NCI-H2029 treated with DMSO at 0.1 percent for 48 hours (cell line): ENCODE measurements around the gene POLRMT.
"Not testable (repeated sequence)": the region's sequence is repeated elsewhere in the genome, so short reads cannot be mapped to it uniquely, and the experiment has no call there.

Source experiments
- DNase-seq: peaks from one replicate; lab custom pipeline; 2025; lab: John Stamatoyannopoulos, UW

Gene POLRMT

DNA sequence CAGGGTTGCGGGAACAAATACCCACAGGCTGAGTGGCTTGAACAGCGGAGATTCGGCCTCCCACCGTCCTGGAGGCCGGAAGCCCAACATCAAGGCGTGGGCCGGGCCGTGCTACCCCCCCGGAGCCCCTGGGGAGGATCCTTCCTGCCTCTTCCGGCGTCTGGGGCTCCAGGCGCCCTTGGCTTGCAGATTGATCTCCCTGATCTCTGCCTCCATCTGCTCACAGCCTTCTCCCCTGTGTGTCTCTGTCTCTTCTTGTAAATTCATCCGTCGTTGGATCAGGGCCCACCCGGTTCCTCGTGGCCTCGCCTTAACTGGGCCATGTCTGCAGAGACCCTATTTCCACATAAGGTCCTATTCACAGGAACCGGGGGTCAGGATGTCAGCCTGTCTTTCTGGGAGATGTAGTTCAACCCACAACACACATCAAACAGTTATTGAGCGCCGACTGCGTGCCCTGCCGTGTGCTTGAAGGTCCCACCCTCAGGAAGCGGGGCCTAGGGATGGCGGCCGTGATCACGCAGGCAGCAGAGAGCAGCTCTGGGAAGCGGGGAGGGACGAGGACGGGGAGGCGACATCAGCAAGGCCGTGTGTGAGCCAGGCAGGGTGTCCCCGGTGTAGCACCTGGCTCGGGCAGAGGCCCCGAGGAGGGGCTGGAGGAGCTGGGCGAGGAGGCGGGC is 22.4 kb downstream of the POLRMT start:
- no peak for DNase-seq

DNA sequence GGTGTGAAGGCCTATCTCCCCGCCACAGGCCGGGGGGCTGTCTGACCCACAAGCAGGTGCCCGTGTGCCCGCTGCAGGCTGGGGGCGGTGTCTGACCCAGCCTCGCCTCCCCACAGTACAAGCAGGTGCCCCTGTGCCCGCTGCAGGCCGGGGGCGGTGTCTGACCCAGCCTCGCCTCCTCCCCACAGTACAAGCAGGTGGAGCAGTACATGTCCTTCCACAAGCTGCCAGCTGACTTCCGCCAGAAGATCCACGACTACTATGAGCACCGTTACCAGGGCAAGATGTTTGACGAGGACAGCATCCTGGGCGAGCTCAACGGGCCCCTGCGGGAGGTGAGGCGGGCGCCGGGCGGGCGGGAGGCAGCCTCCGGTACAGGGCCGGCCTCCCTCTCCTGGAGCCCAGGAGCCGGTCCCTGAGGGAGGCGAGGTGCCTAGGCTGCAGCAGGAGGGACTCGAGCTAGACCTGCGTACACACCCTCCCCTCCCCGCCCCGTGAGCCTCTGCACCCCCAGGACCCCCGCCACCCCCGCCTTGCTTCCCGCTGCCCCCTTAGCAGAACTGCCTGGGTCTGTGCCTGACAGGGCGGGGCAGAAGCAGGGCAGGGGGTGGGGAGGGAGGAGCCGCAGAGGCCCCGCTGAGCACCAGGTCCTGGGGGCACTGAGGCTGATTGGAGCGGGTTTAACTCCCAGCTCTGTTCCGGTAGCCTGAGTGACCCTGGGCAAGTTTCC is 23.1 kb downstream of the POLRMT start:
- DNase-seq: no peak

DNA sequence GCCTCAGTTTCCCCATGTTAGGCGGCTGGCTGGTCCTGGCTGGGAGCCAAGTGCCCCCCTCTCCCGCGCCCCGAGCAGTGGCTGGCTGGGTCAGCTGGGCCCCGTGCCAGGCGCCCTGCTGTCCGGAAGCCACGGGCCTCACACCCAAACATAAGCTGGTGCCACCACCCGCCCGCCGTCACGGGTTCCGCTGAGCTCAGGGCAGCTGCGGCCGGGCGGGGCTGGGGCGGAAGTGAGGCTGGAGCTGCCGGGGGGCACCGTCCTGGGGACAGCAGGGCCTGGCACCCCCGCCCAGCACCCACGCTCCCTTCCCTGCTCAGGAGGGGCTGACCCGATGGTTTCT is 24.4 kb downstream of the POLRMT start:
- no peak for DNase-seq

DNA sequence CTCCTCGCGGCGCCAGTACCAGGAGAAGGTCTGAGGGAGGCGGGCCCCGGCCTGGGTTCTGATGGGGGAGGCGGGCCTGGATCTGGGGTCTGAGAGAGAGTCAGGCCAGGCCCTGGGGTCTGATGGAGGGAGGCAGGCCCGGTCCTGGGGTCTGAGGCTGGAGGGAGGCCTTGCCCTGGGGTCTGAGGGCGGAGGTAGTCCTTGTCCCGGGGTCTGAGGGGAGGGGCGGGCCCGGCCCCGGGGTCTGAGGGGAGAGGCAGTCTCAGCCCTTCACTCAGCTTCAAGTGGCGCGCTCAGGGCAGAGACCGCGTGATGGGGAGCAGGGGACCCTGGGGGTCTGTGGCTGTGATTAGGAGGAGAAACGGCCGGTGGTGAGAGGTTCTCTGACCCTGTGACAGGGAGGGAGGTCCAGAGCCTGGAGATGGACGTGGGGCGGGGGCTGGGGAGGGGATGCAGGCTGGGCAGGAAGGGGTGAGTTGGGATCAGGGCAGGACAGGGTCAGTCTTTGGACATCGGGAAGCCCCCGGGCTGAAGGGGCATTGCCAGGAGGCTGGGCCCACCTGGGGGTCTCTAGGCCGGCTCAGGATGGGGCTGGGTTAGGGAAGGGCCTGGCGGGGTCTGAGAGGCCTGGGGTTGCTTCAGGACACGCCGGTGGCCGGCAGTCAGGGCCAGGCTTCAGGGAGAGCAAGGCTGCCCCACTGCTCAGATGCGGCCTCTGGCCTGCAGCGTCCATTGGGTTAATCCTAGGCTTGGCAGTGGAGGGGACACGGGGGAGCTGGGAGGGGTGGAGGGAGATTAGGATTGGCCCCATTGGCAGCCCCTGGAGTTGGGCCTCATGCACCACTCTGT is 25.0 kb downstream of the POLRMT start:
- DNase-seq: no peak

DNA sequence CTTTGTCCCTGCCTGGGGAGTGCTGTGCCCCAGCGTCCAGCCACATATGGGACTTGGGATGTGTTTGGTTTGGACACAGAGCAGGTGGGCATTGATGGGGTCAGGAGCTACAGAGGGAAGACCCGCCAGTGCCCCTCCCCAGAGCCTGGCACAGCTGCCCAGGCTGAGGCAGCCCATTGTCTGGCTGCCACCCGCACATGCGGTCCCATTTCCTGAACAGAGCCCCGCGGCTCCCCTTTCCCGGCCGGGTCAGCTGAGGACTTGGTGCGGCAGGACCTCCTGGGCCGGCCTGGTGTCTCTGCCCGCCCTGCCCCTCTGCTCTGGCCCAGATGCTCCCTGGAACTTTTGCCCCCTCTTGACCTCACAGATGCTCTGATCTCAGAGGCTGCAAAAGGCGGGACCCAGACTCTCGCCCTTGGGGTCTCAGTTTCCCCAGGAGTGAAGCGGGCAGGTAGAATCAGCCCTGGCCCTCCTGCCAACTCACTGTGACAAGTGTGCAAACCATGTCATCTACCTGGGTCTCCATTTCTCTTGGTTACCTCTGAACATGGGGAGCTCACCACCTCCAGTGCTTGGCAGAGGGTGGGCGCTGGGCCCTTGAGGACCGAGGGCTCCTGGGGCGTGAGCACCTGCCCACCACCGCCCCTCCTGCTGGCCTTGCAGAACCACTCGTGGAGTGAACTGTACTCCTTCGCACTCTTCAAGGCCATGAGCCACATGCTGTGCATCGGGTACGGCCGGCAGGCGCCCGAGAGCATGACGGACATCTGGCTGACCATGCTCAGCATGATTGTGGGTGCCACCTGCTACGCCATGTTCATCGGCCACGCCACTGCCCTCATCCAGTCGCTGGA is 25.8 kb downstream of the POLRMT start:
- no peak for DNase-seq

DNA sequence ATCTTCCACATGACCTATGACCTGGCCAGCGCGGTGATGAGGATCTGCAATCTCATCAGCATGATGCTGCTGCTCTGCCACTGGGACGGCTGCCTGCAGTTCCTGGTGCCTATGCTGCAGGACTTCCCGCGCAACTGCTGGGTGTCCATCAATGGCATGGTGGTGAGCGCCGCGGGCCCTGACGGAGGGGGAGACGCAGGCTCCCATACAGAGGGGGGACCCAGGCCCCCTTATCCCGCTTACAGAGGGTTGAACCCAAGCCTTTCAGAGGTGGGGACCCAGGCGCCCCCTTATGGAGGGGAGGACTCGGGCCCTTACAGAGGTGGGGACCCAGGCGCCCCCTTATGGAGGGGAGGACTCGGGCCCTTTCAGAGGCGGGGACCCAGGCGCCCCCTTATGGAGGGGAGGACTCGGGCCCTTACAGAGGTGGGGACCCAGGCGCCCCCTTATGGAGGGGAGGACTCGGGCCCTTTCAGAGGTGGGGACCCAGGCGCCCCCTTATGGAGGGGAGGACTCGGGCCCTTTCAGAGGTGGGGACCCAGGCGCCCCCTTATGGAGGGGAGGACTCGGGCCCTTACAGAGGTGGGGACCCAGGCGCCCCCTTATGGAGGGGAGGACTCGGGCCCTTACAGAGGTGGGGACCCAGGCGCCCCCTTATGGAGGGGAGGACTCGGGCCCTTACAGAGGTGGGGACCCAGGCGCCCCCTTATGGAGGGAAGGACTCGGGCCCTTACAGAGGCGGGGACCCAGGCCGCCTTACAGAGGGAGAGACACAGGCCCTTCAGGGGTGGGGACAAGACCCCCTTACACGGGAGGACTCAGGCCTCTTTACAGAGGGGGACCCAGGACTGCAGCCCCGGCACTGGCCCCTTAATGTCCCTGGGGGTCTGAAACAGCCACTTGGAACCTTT is 28.0 kb downstream of the POLRMT start:
- not testable (repeated sequence) for DNase-seq

DNA sequence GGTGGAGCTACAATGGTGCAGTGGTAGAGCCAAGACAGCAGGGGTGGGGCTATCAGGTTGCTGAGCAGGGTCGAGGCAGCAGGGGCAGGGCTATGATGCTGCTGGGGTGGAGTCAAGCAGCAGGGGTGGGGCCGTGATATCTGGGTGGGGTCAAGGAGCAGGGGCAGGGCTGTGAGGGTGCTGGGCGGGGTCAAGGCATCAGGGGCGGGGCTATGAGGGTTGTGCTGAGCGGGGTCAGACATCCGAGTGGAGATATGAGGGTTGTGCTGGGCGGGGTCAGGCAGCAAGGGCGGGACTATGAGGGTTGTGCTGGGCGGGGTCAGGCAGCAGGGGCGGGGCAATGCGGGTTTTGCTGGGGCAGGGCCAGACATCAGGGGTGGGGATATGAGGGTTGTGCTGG is 29.0 kb downstream of the POLRMT start:
- no peak for DNase-seq

DNA sequence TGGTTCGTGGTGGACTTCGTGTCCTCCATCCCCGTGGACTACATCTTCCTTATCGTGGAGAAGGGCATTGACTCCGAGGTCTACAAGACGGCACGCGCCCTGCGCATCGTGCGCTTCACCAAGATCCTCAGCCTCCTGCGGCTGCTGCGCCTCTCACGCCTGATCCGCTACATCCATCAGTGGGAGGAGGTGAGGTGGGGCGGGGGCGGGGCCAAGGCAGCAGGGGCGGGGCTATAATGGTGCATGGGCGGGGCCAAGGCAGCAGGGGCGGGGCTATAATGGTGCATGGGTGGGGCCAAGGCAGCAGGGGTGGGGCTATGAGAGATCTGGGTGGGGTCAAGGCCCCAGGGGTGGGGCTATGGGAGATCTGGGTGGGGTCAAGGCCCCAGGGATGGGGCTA is 29.6 kb downstream of the POLRMT start:
- not testable (repeated sequence) for DNase-seq

DNA sequence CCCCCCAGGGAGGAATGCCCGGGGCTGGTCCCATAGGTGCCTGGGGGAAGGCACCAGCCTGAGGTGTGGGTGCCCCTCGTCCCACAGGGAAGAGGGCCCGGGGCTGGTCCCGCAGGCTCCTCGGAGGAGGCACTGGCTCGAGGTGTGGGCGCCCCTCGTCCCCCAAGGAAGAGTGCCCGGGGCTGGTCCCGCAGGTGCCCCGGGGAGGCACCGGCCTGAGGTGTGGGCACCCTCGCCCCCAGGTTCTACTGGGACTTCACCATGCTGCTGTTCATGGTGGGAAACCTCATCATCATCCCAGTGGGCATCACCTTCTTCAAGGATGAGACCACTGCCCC is 30.1 kb downstream of the POLRMT start:
- not testable (repeated sequence) for DNase-seq

DNA sequence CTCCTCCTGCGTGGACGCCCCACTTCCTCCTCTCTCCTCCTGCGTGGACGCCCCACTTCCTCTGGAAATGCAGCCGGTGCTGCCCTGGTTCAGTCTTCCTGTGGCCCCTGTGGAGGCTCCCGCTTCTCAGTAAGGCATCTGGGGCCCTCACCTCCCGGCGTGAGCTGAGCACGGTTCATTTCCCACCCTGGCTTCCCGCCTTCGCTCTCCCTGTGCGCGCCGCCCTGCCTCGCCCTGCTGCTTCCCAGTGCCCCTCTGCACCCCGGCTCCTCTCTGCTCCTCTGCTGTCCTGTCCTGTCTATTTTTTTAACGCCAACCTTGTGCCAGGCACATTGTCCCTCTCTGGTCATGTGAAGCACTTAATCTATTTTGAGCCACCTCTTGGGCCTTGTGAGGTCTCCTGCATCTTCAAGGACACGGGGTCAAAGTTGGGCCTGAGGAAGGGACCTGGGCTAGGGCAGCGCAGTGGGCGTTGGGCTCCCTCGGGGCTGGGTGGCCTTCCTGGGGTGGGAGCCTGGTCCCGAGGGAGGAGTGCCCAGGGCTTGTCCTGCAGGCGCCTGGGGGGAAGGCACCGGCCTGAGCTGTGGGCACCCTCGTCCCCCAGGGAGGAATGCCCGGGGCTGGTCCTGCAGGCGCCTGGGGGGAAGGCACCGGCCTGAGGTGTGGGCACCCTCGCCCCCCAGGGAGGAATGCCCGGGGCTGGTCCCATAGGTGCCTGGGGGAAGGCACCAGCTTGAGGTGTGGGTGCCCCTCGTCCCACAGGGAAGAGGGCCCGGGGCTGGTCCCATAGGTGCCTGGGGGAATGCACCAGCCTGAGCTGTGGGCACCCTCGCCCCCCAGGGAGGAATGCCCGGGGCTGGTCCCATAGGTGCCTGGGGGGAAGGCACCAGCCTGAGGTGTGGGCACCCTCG is 30.7 kb downstream of the POLRMT start:
- no peak for DNase-seq

DNA sequence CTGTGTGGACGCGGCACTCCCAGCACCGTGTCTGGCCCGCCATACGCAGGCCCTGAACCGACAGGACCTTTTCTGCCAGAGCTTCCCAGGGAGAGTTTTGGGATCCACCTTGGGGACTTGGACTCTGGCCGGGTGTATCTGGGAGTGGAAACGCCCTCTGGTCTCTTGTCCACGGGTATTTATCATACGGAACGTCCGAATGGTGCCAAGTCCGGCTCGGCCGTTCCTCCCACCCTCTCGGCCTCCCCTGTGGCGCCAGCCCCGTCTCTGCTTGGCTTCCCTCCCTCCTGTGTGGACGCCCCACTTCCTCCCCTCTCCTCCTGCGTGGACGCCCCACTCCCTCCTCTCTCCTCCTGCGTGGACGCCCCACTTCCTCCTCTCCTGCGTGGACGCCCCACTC is 31.5 kb downstream of the POLRMT start:
- no peak for DNase-seq

DNA sequence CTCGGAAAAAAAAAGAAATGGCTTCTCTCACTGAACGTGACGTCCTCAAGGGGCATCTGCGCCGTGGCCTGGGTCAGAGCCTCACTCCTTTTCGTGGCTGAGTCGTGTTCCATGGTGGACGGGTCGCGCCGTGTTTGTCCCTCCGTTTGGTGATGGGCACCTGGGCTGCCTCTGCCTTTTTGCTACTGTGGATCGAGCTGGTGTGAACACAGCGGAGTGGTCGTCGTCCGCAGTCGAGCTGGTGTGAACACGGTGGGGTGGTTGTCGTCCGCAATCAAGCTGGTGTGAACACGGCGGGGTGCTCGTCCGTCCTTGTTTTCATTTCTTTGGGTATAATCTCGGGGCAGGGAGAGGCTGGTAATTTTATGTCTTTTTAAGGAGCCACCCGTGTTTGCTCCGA is 32.0 kb downstream of the POLRMT start:
- no peak for DNase-seq

DNA sequence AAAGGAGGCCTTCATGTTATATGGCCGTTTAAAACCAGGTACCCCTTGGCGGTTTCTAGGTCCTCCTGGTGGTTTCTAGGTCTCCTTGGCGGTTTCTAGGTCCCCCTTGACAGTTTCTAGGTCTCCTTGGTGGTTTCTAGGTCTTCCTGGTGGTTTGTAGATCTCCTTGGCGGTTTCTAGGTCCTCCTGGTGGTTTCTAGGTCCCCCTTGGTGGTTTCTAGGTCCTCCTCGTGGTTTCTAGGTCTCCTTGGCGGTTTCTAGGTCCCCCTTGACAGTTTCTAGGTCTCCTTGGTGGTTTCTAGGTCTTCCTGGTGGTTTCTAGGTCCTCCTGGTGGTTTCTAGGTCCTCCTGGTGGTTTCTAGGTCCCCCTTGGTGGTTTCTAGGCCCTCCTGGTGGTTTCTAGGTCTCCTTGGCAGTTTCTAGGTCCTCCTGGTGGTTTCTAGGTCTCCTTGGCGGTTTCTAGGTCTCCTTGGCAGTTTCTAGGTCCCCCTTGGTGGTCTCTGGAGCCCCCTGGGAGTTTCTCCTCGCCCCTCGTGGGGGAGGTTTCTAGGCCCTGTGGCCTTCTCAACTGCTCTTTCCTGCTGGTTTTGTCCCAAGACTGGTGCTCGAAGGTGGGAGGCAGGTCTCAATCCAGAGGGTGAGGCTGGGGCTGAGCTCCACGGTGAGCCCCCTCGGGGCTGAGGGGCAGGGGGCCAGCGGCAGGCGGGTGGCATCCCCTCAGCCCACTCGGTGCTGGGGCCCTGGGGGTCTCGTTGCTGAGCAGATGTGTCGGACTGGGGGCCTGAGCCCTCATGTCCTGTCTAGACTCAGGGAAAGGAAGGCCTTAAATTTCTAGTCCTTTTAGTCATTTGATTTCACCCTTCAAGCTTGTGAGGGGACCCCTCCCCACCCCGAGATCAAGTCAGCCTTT is 35.7 kb downstream of the POLRMT start:
- DNase-seq: no peak

DNA sequence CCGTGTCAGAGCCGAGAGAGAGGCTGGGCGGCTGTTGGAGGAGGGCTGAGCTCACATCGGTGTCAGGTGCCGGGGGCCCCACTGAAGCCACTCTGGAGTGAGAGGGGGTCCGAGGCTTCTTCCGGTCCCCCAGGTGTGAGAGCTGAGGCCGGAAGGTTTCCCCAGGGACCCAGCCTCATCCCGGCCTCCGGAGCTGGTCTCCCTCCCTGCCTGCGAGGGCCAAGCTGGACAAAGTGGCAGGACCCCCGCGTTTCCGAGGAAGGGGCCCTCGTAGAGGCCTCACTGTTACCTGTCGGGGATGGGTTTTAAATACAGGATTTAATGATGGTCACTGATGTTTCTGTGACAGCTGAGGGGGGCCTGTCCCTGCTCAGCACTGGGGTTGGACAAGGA is 37.1 kb downstream of the POLRMT start:
- no peak for DNase-seq

DNA sequence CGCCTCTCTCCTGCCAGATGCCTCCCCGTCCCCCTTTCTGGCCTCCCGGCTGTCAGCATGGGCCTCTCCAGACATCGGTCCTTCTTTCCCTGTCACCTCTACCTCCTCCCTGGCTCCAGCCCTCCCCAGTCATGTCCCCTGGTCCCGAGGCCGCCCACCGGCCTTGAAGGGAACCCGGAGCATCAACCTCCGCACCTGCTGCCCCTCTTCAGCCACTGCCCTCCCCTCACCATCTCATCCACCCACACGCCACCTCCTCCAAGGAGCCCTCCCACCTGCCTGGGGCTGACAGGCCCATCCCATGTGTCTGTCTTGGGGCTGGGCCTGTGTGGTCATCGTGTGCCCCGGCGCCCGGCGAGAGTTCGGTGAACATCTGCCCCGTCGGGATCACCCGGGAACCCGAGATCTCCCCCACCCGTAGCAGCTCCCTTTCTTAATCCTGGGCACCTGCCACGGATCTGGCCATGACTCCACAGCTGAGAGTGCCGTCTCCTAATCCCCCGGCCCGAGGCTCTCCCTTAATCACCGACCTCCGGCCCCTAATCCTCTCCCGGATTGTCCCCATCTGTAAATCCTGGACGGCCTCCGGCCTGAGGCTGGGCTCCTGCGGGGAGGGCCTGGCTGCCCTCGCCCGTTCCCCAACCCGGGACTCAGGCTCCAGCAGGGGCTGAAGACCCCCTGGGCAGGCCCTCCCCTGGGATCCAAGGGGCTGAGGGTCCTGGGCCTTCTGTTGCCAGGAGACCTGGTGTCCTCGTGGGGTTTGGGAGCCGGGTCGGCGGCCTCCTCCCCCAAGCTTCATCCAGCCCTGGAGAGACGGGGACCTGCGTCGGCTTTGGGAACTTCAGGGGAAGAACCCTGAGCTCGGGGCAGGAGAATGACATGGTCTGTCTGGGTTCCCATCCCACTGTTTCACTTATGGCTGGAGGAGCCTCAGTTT is 37.7 kb downstream of the POLRMT start:
- DNase-seq: no peak

DNA sequence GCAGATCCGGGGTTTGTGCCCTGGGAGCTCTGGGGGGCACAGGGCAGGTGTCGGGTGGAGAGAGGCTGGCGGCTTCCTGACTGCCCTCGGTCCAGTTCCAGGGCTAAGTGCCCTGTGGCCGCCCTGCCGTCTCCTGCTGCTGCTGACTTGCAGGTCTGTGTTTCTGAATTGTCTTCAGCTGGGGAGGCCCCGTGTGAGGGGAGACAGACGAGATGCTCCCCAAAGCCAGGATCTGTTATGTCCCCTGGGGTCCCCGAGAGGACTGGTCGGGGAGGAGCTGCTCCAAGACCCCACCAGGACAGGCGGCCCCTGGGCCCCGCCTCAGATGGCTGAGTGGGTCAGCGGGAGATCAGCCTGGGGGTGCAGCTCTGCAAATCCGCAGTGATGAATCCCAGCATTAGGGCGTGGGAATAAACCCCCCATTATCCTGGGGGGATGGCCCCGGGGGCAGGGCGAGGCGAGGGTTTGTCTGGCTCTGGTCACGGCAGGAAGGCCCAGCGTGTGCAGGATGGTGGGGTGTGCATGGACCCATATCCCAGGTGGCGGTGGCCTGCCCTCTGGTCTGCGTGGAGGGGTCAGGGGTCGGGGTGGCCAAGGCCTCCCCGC is 39.0 kb downstream of the POLRMT start:
- DNase-seq: no peak

DNA sequence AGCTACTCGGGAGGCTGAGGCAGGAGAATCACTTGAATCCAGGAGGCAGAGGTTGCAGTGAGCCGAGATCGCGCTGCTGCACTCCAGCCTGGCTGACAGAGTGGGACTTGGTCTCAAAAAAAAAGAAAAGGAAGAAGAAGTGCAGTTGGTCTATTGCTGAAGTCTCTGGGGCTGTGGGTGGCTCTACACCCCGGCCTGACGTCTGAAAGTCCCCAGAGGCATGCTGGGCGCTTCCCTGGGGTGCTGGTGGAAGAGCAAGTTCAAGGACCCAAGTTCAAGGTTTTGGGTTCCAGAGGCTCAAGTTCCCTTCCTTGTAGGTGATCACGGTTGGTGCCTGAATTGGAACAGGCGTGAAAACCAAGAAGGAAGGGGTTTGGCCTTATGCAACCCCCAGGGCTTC is 39.8 kb downstream of the POLRMT start:
- DNase-seq: no peak
